Esophagus squamous epithelium (tissue), 5 donors: ENCODE results near the gene NFIC. TPM values are rescaled to one million over a fixed set of nuclear protein-coding genes. Genes with fewer than 3 reads are reported as not detected.

Experiments
- DNase-seq: peaks from one replicate; lab custom pipeline; 2025; lab: John Stamatoyannopoulos, UW
- H3K27ac ChIP-seq, 4 donors: fragments of 200-600 bp; sonication (generic); one replicate each; pipeline ENCODE4 v1.5.1; 2016 to 2019; ENCODE audit warnings: mild to moderate bottlenecking in 1 of 4
- H3K27me3 ChIP-seq, 4 donors: fragments of 200-600 bp; sonication (generic); 1 replicate in 3 of 4; 2 replicates in 1 of 4; pipeline versions ENCODE4 v1.5.1 to v1.6.0; 2017 to 2021; ENCODE audit warnings: antibody characterized with exemption in 1 of 4
- H3K36me3 ChIP-seq, 3 donors: fragments of 200-600 bp; sonication (generic); one replicate each; pipeline ENCODE4 v1.5.1; 2016 to 2019
- H3K4me1 ChIP-seq, 3 donors: fragments of 200-600 bp; sonication (generic); one replicate each; pipeline ENCODE4 v1.5.1; 2017 to 2019
- H3K4me3 ChIP-seq, 4 donors: fragments of 200-600 bp; sonication (generic); 1 replicate in 3 of 4; 2 replicates in 1 of 4; pipeline ENCODE4 v1.5.1; 2016 to 2019; ENCODE audit warnings: mild to moderate bottlenecking in 2 of 4, moderate library complexity in 1 of 4
- H3K9me3 ChIP-seq, 3 donors: fragments of 200-600 bp; sonication (generic); one replicate each; pipeline ENCODE4 v1.5.1; 2016 to 2019
- POLR2A ChIP-seq, 4 donors: fragments of 450-650 bp; IDR thresholded peaks; one replicate each; pipeline ENCODE4 v1.6.1; 2017; ENCODE audit warnings: antibody characterized with exemption in 4 of 4, mild to moderate bottlenecking in 4 of 4, moderate library complexity in 3 of 4
- WGBS, 2 donors: methylation state at CpG; one replicate each; pipeline ENCODE4 v1.1.5; 2018; 5-methylcytosine and 5-hydroxymethylcytosine counted together
- intact Hi-C: fragments of 100-400 bp; cut with DNase I; formaldehyde crosslinking; loops from one replicate; pipeline ENCODE4 v1.15.0; 2022
- total RNA-seq, 4 donors: library from RNA; depleted of rRNA; stranded (reverse); fragments of >200 nt; gene quantifications; one replicate each; pipeline ENCODE4 v1.1.0, GENCODE V29; 2016
- TF ChIP-seq, protein P1 (sequence below), 6 experiments: fragments of 450-650 bp in 4 of 6; fragments of 200-600 bp in 2 of 6; sonication (generic) in 2 of 6; IDR thresholded peaks; one replicate each; pipeline ENCODE4 v1.5.1; 2016 to 2019; ENCODE audit warnings: antibody characterized with exemption in 6 of 6, mild to moderate bottlenecking in 4 of 6, moderate library complexity in 4 of 6
- donor health status: DM: yes; HTN: yes; CAD: no.

The NFIC gene
- total RNA-seq, 4 donors from 2014 or later: 40.8 to 80.9 (median 61.0) TPM

DNA sequence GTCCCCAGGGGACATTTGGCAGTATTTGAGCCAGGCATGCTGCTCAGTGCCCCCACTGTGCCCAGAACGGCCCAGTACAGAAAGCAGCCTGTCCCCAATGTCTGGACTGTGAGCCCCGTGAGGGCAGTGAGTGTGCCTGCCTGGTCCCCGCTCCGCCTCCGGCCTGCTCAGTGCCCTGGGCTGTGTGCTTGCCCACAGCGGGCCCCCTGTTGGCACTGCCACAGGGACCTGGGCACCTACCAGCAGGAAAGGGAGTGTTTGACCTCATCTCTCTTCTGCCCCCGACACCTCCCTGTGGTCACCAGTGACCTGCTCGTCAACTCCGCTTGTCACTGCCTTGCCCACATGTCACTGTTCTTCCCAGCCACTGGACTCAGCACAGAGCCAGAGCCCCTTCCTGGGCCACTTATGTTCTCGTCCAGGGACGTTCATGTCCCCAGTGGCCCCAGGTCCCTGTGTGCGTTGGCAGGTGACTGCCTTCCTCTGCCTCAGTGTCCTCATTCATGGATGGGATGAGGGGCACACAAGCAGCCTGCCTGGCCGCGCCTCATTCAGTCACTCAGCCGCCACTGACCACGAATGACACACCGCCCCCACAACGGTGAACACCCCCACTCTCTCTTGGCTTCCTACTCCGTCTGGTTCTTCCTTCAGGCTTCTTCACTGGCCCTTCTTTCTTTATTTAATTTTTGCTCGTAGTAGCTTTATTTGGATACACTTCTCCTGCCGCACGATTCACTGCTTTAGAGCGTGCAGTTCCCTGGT is 142.6 kb downstream of the NFIC start:
- TF ChIP-seq, protein P1, sequence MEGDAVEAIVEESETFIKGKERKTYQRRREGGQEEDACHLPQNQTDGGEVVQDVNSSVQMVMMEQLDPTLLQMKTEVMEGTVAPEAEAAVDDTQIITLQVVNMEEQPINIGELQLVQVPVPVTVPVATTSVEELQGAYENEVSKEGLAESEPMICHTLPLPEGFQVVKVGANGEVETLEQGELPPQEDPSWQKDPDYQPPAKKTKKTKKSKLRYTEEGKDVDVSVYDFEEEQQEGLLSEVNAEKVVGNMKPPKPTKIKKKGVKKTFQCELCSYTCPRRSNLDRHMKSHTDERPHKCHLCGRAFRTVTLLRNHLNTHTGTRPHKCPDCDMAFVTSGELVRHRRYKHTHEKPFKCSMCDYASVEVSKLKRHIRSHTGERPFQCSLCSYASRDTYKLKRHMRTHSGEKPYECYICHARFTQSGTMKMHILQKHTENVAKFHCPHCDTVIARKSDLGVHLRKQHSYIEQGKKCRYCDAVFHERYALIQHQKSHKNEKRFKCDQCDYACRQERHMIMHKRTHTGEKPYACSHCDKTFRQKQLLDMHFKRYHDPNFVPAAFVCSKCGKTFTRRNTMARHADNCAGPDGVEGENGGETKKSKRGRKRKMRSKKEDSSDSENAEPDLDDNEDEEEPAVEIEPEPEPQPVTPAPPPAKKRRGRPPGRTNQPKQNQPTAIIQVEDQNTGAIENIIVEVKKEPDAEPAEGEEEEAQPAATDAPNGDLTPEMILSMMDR (IDR thresholded peaks at IDR 0.05): no peak
- TF ChIP-seq POLR2A (IDR thresholded peaks at IDR 0.05): no peak
- Histone ChIP-seq H3K27ac (peak overlapping the region in 3 of 4 donors; percentile 26 to 71 (median 61)), H3K9me3 (no peaks in the 10 kb centered on the region), H3K27me3 (no peaks in the 10 kb centered on the region), H3K4me1 (peaks cover 11 to 83% (median 23%) of the 10 kb centered on the region in 3 donors), H3K36me3 (peaks cover 0 to 50% (median 0%) of the 10 kb centered on the region in 3 donors), H3K4me3 (no peak overlapping the region)
- intact Hi-C loops: loop anchor here (5.0 kb wide), 1 partner anchor 58 kb away; no protein-coding TSS in a partner anchor
- DNase-seq: no peak
- WGBS, 2 donors: 74 to 81% methylated on average over 15 to 17 of the region's 23 CpGs

DNA sequence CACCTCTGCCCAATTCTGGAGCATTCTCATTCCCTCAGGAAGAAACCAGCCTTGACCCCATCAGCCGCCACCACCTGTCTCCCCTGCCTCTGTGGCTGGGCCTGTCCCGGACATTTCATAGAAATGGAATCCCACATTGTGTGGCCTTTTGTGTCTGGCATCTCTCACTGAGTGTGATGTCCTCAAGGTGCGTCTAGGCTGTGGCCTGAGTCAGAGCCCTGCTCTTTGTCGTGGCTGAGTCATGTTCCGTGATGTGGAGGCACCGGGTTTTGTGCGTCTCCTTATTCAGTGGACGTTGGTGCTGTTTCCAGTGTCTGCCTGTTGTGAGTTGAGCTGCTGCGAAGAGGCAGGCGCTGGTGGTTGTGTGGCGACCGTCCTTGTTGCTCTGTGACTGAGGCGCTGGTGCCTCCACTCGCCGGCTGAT is 143.2 kb downstream of the NFIC start:
- peaks cover 0 to 50% (median 0%) of the 10 kb centered on the region in 3 donors for H3K36me3 ChIP-seq
- WGBS, 2 donors: 74 to 79% methylated on average over 5 of the region's 15 CpGs
- H3K9me3 ChIP-seq: no peaks in the 10 kb centered on the region
- no peak for TF ChIP-seq POLR2A (IDR thresholded peaks at IDR 0.05)
- TF ChIP-seq, protein P1 (IDR thresholded peaks at IDR 0.05): no peak
- H3K27ac ChIP-seq: peak overlapping the region in 2 of 4 donors; percentile 61 to 71
- intact Hi-C loops: loop anchor here (5.0 kb wide), 1 partner anchor 58 kb away; no protein-coding TSS in a partner anchor
- H3K4me1 ChIP-seq: peaks cover 11 to 90% (median 23%) of the 10 kb centered on the region in 3 donors
- H3K27me3 ChIP-seq: no peaks in the 10 kb centered on the region
- DNase-seq: no peak
- H3K4me3 ChIP-seq: no peak overlapping the region

DNA sequence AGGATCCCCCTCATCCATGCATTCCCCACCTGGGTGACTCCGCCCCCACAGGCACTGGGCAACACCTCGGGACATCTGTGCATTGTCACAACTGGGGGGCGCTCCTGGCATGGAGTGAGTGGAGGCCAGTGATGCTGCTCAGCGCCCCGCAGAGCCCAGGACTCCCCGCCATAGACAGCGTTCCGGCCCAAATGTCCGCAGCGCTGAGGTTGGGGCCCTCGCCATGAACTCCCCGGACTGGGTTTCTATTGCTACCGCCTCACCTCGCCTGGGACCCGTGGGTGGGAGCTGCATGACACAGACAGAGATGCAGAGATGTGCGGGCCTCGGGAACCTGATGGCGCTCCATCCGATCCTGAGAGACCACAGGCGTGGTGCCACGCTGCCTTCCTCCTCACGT is 144.3 kb downstream of the NFIC start:
- no peak for DNase-seq
- intact Hi-C loops: no loop called here
- WGBS, 2 donors: 72 to 80% methylated on average over 1 to 8 of the region's 22 CpGs

DNA sequence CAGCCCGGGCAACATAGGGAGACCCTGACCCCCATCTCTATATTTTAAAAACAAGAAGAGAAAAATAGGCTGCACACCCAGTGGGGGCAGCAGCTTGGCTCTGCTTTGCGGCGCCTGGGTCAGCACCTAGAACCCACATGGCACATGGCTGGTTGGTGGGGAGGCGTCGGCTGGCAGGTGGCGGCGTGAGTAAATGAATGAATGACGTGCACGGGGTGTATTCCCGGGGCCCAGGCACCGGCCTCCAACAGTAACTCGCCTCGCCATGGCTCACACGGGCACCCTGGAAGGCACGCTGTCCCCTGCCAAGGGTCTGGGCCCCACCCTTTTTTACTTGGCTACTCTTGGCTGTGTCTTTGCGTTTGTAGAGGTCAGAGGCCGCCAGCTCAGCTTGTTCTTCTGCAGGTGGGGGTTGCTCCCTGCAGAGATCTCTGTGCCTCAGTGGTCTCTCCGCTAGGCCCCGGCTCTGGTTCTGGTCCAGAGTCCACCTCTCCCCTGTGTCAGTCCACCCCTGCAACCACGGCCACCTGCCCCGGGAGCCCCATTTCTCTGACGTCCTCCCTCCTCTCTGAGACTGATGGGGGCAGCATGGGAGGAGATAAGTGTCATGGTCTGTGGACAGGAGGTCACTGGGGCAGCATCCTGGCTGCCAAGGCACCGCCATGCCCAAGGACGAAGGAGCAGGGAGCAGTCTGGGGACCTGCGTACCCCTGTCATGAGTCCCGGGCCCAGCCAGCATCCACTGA is 145.3 kb downstream of the NFIC start:
- TF ChIP-seq, protein P1 (IDR thresholded peaks at IDR 0.05): no peak
- no peak for TF ChIP-seq POLR2A (IDR thresholded peaks at IDR 0.05)
- Histone ChIP-seq H3K36me3 (peaks cover 0 to 56% (median 0%) of the 10 kb centered on the region in 3 donors), H3K9me3 (no peaks in the 10 kb centered on the region), H3K27me3 (no peaks in the 10 kb centered on the region), H3K4me3 (no peak overlapping the region), H3K27ac (no peak overlapping the region), H3K4me1 (peaks cover 5 to 97% (median 24%) of the 10 kb centered on the region in 3 donors)
- intact Hi-C loops: no loop called here
- DNase-seq: no peak
- WGBS, 2 donors: 77 to 88% methylated on average over 10 to 17 of the region's 26 CpGs

More for the DNA sequence above, 144.3 kb downstream of the NFIC start:
- Histone ChIP-seq H3K4me3 (no peak overlapping the region), H3K4me1 (peaks cover 6 to 88% (median 17%) of the 10 kb centered on the region in 3 donors), H3K27ac (no peak overlapping the region), H3K36me3 (peaks cover 0 to 50% (median 0%) of the 10 kb centered on the region in 3 donors), H3K9me3 (no peaks in the 10 kb centered on the region), H3K27me3 (no peaks in the 10 kb centered on the region)
- no peak for TF ChIP-seq POLR2A (IDR thresholded peaks at IDR 0.05)
- TF ChIP-seq, protein P1 (IDR thresholded peaks at IDR 0.05): no peak
